Trophoblast cell (in vitro differentiated cells and primary cell): Measurements from ENCODE around the gene TP53I3.

Source experiments
- DNase-seq, 2 donors: peaks; one replicate each; pipeline ENCODE4 v3.0.0-alpha.2; 2016
- H2AFZ ChIP-seq: 2 replicates; pipeline ENCODE4 v1.6.1; 2013; ENCODE audit warnings: low read length, moderate library complexity, mild to moderate bottlenecking; ENCODE audit not compliant: insufficient read depth, poor library complexity
- H2AK5ac ChIP-seq: 2 replicates; pipeline ENCODE4 v1.6.1; 2013; ENCODE audit warnings: mild to moderate bottlenecking, low read length
- H2BK120ac ChIP-seq: 2 replicates; pipeline ENCODE4 v1.6.1; 2013; ENCODE audit warnings: low read length, mild to moderate bottlenecking, moderate library complexity; ENCODE audit not compliant: insufficient read depth, poor library complexity
- H2BK12ac ChIP-seq: 2 replicates; pipeline ENCODE4 v1.6.1; 2013; ENCODE audit warnings: mild to moderate bottlenecking, low read length, moderate library complexity
- H2BK5ac ChIP-seq: 2 replicates; pipeline ENCODE4 v1.6.1; 2013; ENCODE audit warnings: low read length, low read depth, moderate library complexity, mild to moderate bottlenecking; ENCODE audit not compliant: poor library complexity
- H3K14ac ChIP-seq: 2 replicates; pipeline ENCODE4 v1.6.1; 2013; ENCODE audit warnings: mild to moderate bottlenecking, low read length
- H3K18ac ChIP-seq: 2 replicates; pipeline ENCODE4 v1.6.1; 2013; ENCODE audit warnings: mild to moderate bottlenecking, low read length
- H3K23ac ChIP-seq: 2 replicates; pipeline ENCODE4 v1.6.1; 2013; ENCODE audit warnings: low read length
- H3K27ac ChIP-seq: 2 replicates; pipeline ENCODE4 v1.5.1; 2013; ENCODE audit warnings: low read depth, mild to moderate bottlenecking, inconsistent platforms, low read length, moderate library complexity
- H3K27me3 ChIP-seq: 2 replicates; pipeline ENCODE4 v1.6.1; 2013; ENCODE audit warnings: inconsistent platforms, mild to moderate bottlenecking, low read length, moderate library complexity; ENCODE audit not compliant: insufficient read depth
- H3K36me3 ChIP-seq, 2 experiments: 1 replicate in 1 of 2; 2 replicates in 1 of 2; pipeline ENCODE4 v1.6.1; 2013; ENCODE audit warnings: low read length in 2 of 2, mild to moderate bottlenecking in 2 of 2, moderate library complexity in 1 of 2; ENCODE audit not compliant: insufficient read depth in 2 of 2, control insufficient read depth in 1 of 2
- H3K4ac ChIP-seq: 2 replicates; pipeline ENCODE4 v1.6.1; 2013; ENCODE audit warnings: low read depth, mild to moderate bottlenecking, low read length, moderate library complexity
- H3K4me1 ChIP-seq, 2 experiments: 1 replicate in 1 of 2; 2 replicates in 1 of 2; pipeline ENCODE4 v1.6.1; 2013; ENCODE audit warnings: low read length in 2 of 2, mild to moderate bottlenecking in 2 of 2, moderate library complexity in 1 of 2; ENCODE audit not compliant: insufficient read depth in 2 of 2, control insufficient read depth in 1 of 2
- H3K4me2 ChIP-seq: 2 replicates; pipeline ENCODE4 v1.6.1; 2013; ENCODE audit warnings: inconsistent platforms, mild to moderate bottlenecking, low read length, moderate library complexity
- H3K4me3 ChIP-seq: 2 replicates; pipeline ENCODE4 v1.5.1; 2013; ENCODE audit warnings: mild to moderate bottlenecking, low read depth, low read length, inconsistent platforms
- H3K79me1 ChIP-seq: one replicate; pipeline ENCODE4 v1.6.1; 2013; ENCODE audit warnings: low read length
- H3K79me2 ChIP-seq: 2 replicates; pipeline ENCODE4 v1.6.1; 2013; ENCODE audit warnings: low read length, mild to moderate bottlenecking; ENCODE audit not compliant: control insufficient read depth, insufficient read depth, poor library complexity
- H3K9ac ChIP-seq: 2 replicates; pipeline ENCODE4 v1.6.1; 2013; ENCODE audit warnings: mild to moderate bottlenecking, low read length
- H3K9me3 ChIP-seq: 2 replicates; pipeline ENCODE4 v1.6.1; 2013; ENCODE audit warnings: low read depth, mild to moderate bottlenecking, control low read depth, inconsistent platforms, low read length; ENCODE audit not compliant: insufficient read depth
- H4K12ac ChIP-seq: 2 replicates; pipeline ENCODE4 v1.6.1; 2013; ENCODE audit warnings: low read depth, mild to moderate bottlenecking, low read length, moderate library complexity
- H4K8ac ChIP-seq: 2 replicates; pipeline ENCODE4 v1.6.1; 2013; ENCODE audit warnings: low read depth, mild to moderate bottlenecking, low read length, moderate library complexity
- H4K91ac ChIP-seq: one replicate; pipeline ENCODE4 v1.6.1; 2013; ENCODE audit warnings: low read depth, mild to moderate bottlenecking, low read length, moderate library complexity
- WGBS: extraction: QIAGEN DNeasy Blood & Tissue Kit; methylation state at CpG from one replicate; pipeline ENCODE4 v1.1.7; 2013; ENCODE audit warnings: missing lambda C conversion rate; ENCODE audit not compliant: insufficient read length, insufficient coverage; ENCODE audit errors: extremely low coverage; 5-methylcytosine and 5-hydroxymethylcytosine counted together

TP53I3 gene

GRCh38 chr2:24072259-24072658 lies 12.4 kb downstream of the TP53I3 start:
- Histone ChIP-seq H3K18ac (no peak overlapping the region), H3K4me1 (peaks cover 0 to 2% of the 10 kb centered on the region in 2 experiments), H3K14ac (no peak overlapping the region), H4K91ac (no peak overlapping the region), H2AFZ (no peak overlapping the region), H2BK120ac (no peak overlapping the region), H3K4me2 (no peak overlapping the region), H3K9ac (no peak overlapping the region), H2AK5ac (no peak overlapping the region), H3K79me2 (peaks cover 3% of the 10 kb centered on the region), H3K9me3 (peaks cover 2% of the 10 kb centered on the region), H4K8ac (no peak overlapping the region), H3K36me3 (peaks cover 14 to 20% of the 10 kb centered on the region in 2 experiments), H3K4me3 (no peak overlapping the region), H4K12ac (no peak overlapping the region), H3K4ac (no peak overlapping the region), H2BK5ac (no peak overlapping the region), H2BK12ac (no peak overlapping the region), H3K27me3 (no peaks in the 10 kb centered on the region), H3K79me1 (peaks cover 7% of the 10 kb centered on the region), H3K27ac (no peak overlapping the region), H3K23ac (no peak overlapping the region)
- whole genome bisulfite sequencing = no CpG with 5 or more reads among the region's 4 CpGs
- DNase-seq = no peak

GRCh38 chr2:24065341-24065740 lies 19.3 kb downstream of the TP53I3 start:
- Histone ChIP-seq H3K27me3 (no peaks in the 10 kb centered on the region), H2BK120ac (no peak overlapping the region), H2BK5ac (no peak overlapping the region), H4K12ac (no peak overlapping the region), H3K18ac (no peak overlapping the region), H3K4ac (no peak overlapping the region), H3K79me1 (no peaks in the 10 kb centered on the region), H3K4me1 (no peaks in the 10 kb centered on the region), H3K36me3 (peaks cover 14% of the 10 kb centered on the region in 2 experiments), H3K79me2 (no peaks in the 10 kb centered on the region), H3K14ac (no peak overlapping the region), H4K91ac (no peak overlapping the region), H2AK5ac (no peak overlapping the region), H2AFZ (no peak overlapping the region), H3K4me2 (no peak overlapping the region), H3K9ac (no peak overlapping the region), H3K27ac (no peak overlapping the region), H3K23ac (no peak overlapping the region), H3K4me3 (no peak overlapping the region), H4K8ac (no peak overlapping the region), H3K9me3 (peaks cover 2% of the 10 kb centered on the region), H2BK12ac (no peak overlapping the region)
- peak in 1 of 2 donors; percentile 41 for DNase-seq
- WGBS = no CpG with 5 or more reads among the region's 2 CpGs

DNA sequence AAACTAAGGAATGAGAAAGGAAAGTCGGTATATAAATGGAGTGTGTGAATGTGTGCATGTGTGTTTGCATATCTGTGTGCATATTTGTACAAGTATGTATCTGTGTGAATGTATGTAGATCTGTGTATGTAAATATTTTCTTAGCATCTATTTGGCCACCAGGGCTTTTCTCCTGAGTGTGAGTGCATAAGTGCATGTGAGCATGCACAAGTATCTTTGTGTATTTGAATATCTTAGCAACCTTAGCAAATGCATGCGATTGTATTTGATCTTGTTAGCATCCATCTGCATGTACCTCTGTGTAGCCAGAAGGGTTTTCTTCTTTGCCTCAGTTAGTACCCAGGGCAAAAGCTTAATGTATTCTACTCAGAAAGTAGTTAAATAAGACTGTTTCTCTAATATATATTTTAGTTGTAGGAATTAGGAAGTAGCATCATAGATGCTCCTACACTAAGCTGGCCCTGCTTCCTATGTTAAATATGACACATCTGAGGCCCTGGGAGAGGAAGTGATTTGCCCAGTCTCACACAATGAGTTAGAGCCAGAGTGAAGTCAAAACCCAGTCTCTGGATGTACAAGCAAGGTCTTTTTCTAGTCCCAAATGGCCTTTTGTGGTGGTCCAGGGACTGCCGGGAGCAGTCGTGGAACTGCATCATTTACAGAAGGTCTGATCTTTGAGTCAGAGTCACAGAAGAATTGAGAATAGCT lies 25.9 kb downstream of the TP53I3 start:
- WGBS = no CpG with 5 or more reads among the region's 4 CpGs

DNA sequence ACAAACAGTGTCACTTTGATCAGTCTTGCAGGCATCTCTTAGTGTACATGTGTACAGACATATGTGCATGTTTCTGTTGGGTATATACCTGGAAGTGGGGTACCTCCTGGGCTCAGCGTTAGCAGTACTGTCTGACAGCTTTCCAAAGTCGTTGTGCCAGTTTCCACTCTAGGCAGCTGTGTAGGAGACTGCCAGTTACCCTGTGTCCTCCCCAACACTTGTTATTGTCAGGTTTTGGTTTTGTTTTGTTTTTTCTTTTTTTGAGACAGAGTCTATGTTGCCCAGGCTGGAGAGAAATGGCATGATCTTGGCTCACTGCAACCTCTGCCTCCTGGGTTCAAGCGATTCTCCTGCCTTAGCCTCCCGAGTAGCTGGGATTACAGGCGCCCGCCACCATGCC lies 28.9 kb downstream of the TP53I3 start:
- H3K9me3 ChIP-seq = no peaks in the 10 kb centered on the region
- H2BK12ac ChIP-seq = no peak overlapping the region
- H3K79me2 ChIP-seq = no peaks in the 10 kb centered on the region
- no peak overlapping the region for H3K14ac ChIP-seq
- no peak overlapping the region for H4K91ac ChIP-seq
- no peak overlapping the region for H3K27ac ChIP-seq
- H3K4me3 ChIP-seq = no peak overlapping the region
- no peak overlapping the region for H3K9ac ChIP-seq
- no peak overlapping the region for H3K23ac ChIP-seq
- H2AK5ac ChIP-seq = no peak overlapping the region
- WGBS = no CpG with 5 or more reads among the region's 6 CpGs
- H3K36me3 ChIP-seq = no peaks in the 10 kb centered on the region
- no peak overlapping the region for H3K4me2 ChIP-seq
- no peak overlapping the region for H2BK5ac ChIP-seq
- no peak overlapping the region for H2BK120ac ChIP-seq
- no peaks in the 10 kb centered on the region for H3K4me1 ChIP-seq
- no peaks in the 10 kb centered on the region for H3K27me3 ChIP-seq
- no peak overlapping the region for H3K4ac ChIP-seq
- no peaks in the 10 kb centered on the region for H3K79me1 ChIP-seq
- no peak overlapping the region for H4K12ac ChIP-seq
- H3K18ac ChIP-seq = no peak overlapping the region
- no peak overlapping the region for H2AFZ ChIP-seq
- no peak for DNase-seq
- H4K8ac ChIP-seq = no peak overlapping the region

More for the DNA sequence above, 25.9 kb downstream of the TP53I3 start:
- DNase-seq = no peak
- Histone ChIP-seq H2BK12ac (no peak overlapping the region), H3K4me3 (no peak overlapping the region), H3K9me3 (no peaks in the 10 kb centered on the region), H3K36me3 (peaks cover 0 to 4% of the 10 kb centered on the region in 2 experiments), H2BK5ac (no peak overlapping the region), H2AFZ (no peak overlapping the region), H3K27me3 (no peaks in the 10 kb centered on the region), H3K4ac (no peak overlapping the region), H3K14ac (no peak overlapping the region), H3K23ac (no peak overlapping the region), H4K8ac (no peak overlapping the region), H4K91ac (no peak overlapping the region), H3K18ac (no peak overlapping the region), H3K9ac (peak overlapping the region; percentile 61), H2AK5ac (no peak overlapping the region), H3K27ac (no peak overlapping the region), H3K4me2 (no peak overlapping the region), H3K79me1 (no peaks in the 10 kb centered on the region), H3K79me2 (no peaks in the 10 kb centered on the region), H4K12ac (no peak overlapping the region), H3K4me1 (no peaks in the 10 kb centered on the region), H2BK120ac (no peak overlapping the region)
